MCF 10A (cell line): ENCODE data around the gene CAMK1. TPM values are rescaled to one million over a fixed set of nuclear protein-coding genes. Genes with fewer than 3 reads are reported as not detected.

ENCODE experiments used
- BruUV-seq: library from RNA; stranded (reverse); fragments of 400-500 nt; replicated peaks from 2 replicates; lab custom pipeline; 2021; lab: Mats Ljungman, UMichigan
- CTCF ChIA-PET: fragments of 300-600 bp; sonication (Branson Sonifier 250); formaldehyde crosslinking; extraction: SDS; loops from one replicate; lab custom pipeline; 2021; ENCODE audit warnings: antibody characterized with exemption, inconsistent platforms; lab: Yijun Ruan, JAX
- POLR2A ChIA-PET: fragments of 300-600, 350-650 bp; sonication (Branson Sonifier 250); formaldehyde crosslinking; extraction: SDS; loops from one replicate; lab custom pipeline; 2020; ENCODE audit warnings: antibody characterized with exemption, inconsistent platforms; lab: Yijun Ruan, JAX
- DNase-seq: peaks from one replicate; pipeline ENCODE4 v3.0.0-alpha.2; 2018; ENCODE audit not compliant: unreplicated experiment
- H3K27ac Mint-ChIP-seq: one replicate; pipeline ENCODE4 v1.8.0; 2022; ENCODE audit warnings: mild to moderate bottlenecking, low read depth, mixed read lengths; ENCODE audit not compliant: unreplicated experiment
- H3K27me3 Mint-ChIP-seq: one replicate; pipeline ENCODE4 v1.8.0; 2022; ENCODE audit warnings: mixed read lengths; ENCODE audit not compliant: insufficient read depth, unreplicated experiment
- H3K36me3 Mint-ChIP-seq: one replicate; pipeline ENCODE4 v1.8.0; 2022; ENCODE audit warnings: mild to moderate bottlenecking, moderate library complexity, mixed read lengths; ENCODE audit not compliant: insufficient read depth, unreplicated experiment
- H3K4me1 Mint-ChIP-seq: one replicate; pipeline ENCODE4 v1.8.0; 2022; ENCODE audit warnings: mixed read lengths; ENCODE audit not compliant: insufficient read depth, unreplicated experiment
- H3K4me3 Mint-ChIP-seq: one replicate; pipeline ENCODE4 v1.8.0; 2022; ENCODE audit warnings: mild to moderate bottlenecking, moderate library complexity, mixed read lengths; ENCODE audit not compliant: unreplicated experiment
- H3K9me3 Mint-ChIP-seq: one replicate; pipeline ENCODE4 v1.8.0; 2022; ENCODE audit warnings: mixed read lengths; ENCODE audit not compliant: unreplicated experiment
- intact Hi-C: fragments of 100-400 bp; cut with micrococcal nuclease; formaldehyde crosslinking; loops from 2 replicates; pipeline ENCODE4 v1.14.1; 2022
- total RNA-seq: library from RNA; stranded (reverse); gene quantifications from 2 replicates; pipeline ENCODE4 v1.2.3, GENCODE V29; 2022
- TF ChIP-seq, protein P1 (sequence below): fragments of 200-600 bp; IDR thresholded peaks from one replicate; pipeline ENCODE4 v1.8.0; 2022; ENCODE audit warnings: antibody characterized with exemption, mild to moderate bottlenecking; ENCODE audit not compliant: unreplicated experiment

The CAMK1 gene
- total RNA-seq, 1 experiment from 2014 or later: 8.3 TPM

DNA sequence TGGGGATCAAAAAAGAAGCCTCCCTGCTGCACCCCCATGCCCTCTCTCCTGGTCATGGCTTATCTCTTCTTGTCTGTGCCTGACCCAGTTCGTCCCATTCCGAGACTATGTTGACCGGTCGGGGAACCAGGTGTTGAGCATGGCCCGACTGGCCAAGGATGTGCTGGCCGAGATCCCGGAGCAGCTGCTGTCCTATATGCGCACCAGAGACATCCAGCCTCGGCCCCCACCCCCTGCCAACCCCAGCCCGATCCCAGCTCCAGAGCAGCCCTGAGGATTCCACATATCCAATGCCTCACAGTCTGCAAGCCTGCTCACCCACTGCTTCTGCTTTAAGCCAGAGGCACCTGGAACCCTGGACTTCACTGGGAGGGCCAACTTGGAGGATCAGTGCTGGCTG, 40.3 kb downstream of the CAMK1 start:
- TF ChIP-seq, protein P1, sequence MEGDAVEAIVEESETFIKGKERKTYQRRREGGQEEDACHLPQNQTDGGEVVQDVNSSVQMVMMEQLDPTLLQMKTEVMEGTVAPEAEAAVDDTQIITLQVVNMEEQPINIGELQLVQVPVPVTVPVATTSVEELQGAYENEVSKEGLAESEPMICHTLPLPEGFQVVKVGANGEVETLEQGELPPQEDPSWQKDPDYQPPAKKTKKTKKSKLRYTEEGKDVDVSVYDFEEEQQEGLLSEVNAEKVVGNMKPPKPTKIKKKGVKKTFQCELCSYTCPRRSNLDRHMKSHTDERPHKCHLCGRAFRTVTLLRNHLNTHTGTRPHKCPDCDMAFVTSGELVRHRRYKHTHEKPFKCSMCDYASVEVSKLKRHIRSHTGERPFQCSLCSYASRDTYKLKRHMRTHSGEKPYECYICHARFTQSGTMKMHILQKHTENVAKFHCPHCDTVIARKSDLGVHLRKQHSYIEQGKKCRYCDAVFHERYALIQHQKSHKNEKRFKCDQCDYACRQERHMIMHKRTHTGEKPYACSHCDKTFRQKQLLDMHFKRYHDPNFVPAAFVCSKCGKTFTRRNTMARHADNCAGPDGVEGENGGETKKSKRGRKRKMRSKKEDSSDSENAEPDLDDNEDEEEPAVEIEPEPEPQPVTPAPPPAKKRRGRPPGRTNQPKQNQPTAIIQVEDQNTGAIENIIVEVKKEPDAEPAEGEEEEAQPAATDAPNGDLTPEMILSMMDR: no peak
- Mint-ChIP-seq H3K27ac (no peak overlapping the region), H3K4me3 (no peak overlapping the region), H3K4me1 (peaks cover 35% of the 10 kb centered on the region), H3K27me3 (peaks cover 6% of the 10 kb centered on the region), H3K36me3 (peaks cover 15% of the 10 kb centered on the region), H3K9me3 (no peaks in the 10 kb centered on the region)
- POLR2A ChIA-PET: interaction anchor here (2.6 kb wide), 1 partner anchor 21 kb away, joined by 41 read pairs; the partner anchor contains the start of gene OGG1
- no peak for DNase-seq
- intact Hi-C loops: no loop called here
- BruUV-seq: no TSS peak
- CTCF ChIA-PET: interaction anchor here (0.6 to 1.6 kb wide), 4 partner anchors 14 to 72 kb away, joined by 4 to 5 read pairs (median 4); partner anchors contain the start of gene OGG1

DNA sequence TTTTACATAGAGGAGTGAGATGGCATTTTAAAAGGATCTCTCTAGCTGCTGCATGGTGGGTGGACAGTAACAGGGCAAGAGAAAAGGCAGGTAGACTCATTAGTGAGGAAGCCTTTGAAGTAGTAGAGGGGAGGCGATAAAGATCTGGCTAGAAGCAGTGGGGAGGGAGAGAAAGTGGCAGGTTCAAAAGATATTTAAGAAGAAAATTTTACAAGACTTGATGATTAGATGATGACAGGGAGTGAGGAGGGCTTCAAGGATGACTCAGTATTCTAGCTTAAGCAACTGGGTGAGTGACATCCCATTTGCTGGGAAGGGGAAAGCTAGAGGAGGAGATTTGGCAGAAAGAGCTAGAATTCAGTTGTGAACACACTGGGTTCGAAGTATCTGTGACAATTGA, 42.0 kb downstream of the CAMK1 start:
- H3K4me1 Mint-ChIP-seq: peaks cover 22% of the 10 kb centered on the region
- H3K27ac Mint-ChIP-seq: no peak overlapping the region
- H3K36me3 Mint-ChIP-seq: peaks cover 6% of the 10 kb centered on the region
- CTCF ChIA-PET: interaction anchor here (0.6 to 1.5 kb wide), 5 partner anchors 12 to 689 kb away, joined by 3 to 15 read pairs (median 5); partner anchors contain the start of gene OGG1
- peak; percentile 28 for DNase-seq
- TF ChIP-seq, protein P1: no peak
- POLR2A ChIA-PET: no interaction called here
- no peaks in the 10 kb centered on the region for H3K9me3 Mint-ChIP-seq
- intact Hi-C loops: no loop called here
- BruUV-seq: no TSS peak
- H3K4me3 Mint-ChIP-seq: no peak overlapping the region
- peaks cover 23% of the 10 kb centered on the region for H3K27me3 Mint-ChIP-seq

DNA sequence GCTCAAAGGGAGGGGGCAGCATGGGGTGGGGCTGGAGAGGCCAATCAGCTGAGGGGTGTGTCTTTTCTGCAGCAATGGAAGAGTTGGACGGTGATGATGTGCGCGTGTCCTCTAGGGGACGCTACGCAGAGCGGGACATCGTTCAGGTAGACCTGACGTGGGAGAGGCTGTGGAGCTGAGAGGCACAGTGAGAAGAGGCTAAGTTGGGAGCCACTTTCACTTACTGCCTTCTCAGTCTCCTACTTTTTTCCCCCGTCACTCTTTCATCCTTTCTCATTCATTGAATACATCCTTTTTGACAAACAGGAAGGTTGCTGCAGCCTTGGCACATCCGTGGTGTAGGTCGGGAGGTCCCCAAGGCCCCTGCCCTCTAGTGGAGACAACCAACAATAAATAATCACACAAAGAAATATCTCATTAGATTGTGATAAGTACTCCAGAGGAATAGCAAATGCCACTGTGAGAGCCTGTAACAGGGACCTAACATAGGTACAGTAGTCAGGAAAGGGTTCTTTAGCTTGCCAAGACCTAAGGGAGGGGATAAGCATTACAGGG, 42.6 kb downstream of the CAMK1 start:
- ChIA-PET POLR2A (no interaction called here), CTCF (interaction anchor here (0.6 to 1.5 kb wide), 7 partner anchors 11 to 723 kb away, joined by 3 to 15 read pairs (median 5); partner anchors contain the start of gene OGG1)
- no peaks in the 10 kb centered on the region for H3K9me3 Mint-ChIP-seq
- peak; percentile 34 for DNase-seq
- H3K27me3 Mint-ChIP-seq: peaks cover 28% of the 10 kb centered on the region
- intact Hi-C loops: no loop called here
- TF ChIP-seq, protein P1: no peak
- no peak overlapping the region for H3K4me3 Mint-ChIP-seq
- no peak overlapping the region for H3K27ac Mint-ChIP-seq
- peaks cover under 1% of the 10 kb centered on the region for H3K36me3 Mint-ChIP-seq
- peaks cover 16% of the 10 kb centered on the region for H3K4me1 Mint-ChIP-seq
- no TSS peak for BruUV-seq

DNA sequence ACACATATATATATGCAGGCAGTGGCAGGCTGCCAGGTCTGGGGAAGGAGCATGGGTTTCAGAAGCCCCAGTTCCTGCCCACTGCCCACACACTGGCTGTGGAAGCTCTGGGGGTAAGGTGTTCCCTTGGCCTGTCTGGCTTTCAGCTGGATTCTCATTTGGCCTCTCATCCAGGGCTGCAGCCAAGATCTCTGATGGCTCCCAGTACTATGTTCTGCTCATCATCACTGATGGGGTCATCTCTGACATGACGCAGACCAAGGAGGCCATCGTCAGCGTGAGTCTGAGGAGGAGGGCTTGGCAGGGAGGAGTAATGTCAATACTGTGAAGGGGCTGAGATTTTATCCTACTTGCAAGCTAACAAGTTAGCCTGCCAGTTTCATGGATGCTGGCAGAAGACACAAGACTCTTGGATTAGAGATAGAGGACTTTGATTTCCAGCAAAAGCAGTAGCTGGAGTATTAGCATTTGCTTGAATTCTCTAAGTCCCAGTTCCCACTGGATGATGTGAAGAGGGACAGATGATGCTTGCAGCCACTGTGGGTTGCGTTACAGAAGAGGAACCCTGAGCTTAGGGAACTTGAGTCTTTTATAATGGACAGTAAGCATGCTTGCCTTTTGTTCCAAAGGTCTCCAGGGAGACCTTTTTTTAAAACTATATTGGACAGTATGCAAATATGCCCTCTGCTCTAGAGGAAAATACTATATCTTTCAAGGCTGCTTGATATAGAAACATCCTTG, 43.8 kb downstream of the CAMK1 start:
- DNase-seq: no peak
- peaks cover 20% of the 10 kb centered on the region for H3K4me1 Mint-ChIP-seq
- POLR2A ChIA-PET: interaction anchor here (0.6 kb wide), 1 partner anchor 561 kb away, joined by 3 read pairs; no protein-coding TSS in a partner anchor

More for the DNA sequence above, 43.8 kb downstream of the CAMK1 start:
- CTCF ChIA-PET: interaction anchor here (3.0 kb wide), 1 partner anchor 10 kb away, joined by 13 read pairs; no protein-coding TSS in a partner anchor
- intact Hi-C loops: no loop called here
- BruUV-seq: no TSS peak
- Mint-ChIP-seq H3K36me3 (no peaks in the 10 kb centered on the region), H3K4me3 (no peak overlapping the region), H3K9me3 (no peaks in the 10 kb centered on the region), H3K27me3 (peaks cover 28% of the 10 kb centered on the region), H3K27ac (no peak overlapping the region)
- TF ChIP-seq, protein P1: no peak
